HG03432 (cell line): ENCODE data around the gene SMIM14.
"Not testable (repeated sequence)": the region's sequence is repeated elsewhere in the genome, so short reads cannot be mapped to it uniquely, and the experiment has no call there.

ENCODE experiments used
- ATAC-seq: cut with Tn5 transposase; IDR thresholded peaks from one replicate; pipeline ENCODE4 v1.9.1; 2021; ENCODE audit warnings: mild to moderate bottlenecking, moderate library complexity; ENCODE audit not compliant: unreplicated experiment

The SMIM14 gene

GRCh38 chr4:39608451-39608850 is 30.2 kb downstream of the SMIM14 start:
- no peak for ATAC-seq

DNA sequence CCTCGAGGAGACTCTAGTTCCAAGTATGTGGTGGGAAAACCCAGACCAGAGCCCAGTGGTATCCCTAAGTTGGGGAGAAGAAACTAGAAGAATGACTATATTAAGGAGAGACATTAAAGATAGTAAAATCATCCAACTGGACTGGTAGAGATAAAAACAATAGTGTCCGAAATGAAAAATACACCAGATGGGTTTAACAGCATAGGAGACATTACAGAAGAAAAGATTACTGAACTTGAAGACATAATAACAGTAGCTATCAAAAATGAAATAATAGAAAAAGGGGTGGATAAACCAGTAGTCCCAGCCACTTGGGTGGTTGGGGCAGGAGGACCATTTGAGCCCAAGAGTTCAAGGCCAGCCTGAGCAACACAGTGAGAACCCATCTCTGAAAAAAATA is 31.9 kb downstream of the SMIM14 start:
- ATAC-seq, result no peak

DNA sequence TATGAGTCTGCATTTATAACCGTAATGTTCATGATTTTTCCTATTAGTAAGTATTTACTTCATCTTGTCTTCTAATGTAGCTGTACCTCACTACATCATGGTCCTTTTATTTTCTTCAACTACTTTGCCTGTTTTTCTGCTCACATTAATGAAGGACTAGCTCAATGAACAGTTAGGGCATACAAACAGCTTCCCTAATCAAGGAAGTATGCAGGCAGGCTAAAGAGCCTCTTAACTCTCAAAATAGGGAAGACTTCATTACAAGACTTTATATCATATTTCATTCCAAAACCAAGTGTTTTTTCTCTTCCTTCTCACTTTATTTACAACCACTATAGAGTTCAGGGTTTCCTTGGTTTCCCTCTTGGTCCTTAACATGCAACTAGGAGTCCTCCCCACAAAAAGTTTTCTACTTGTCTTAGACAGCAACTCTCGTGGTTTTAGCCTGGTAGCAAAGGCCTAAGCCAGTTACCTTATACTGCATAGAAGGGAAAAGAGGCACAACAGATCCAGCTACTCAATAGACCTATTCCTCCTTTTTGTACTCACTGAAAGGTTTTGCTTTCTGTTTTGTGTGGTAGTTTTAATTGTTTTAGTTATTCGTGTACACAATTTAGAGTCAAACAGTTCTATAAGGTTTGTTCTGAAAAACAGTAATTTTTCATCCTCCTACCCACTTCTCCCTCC is 40.8 kb downstream of the SMIM14 start:
- no peak for ATAC-seq

GRCh38 chr4:39596971-39597370 is 41.7 kb downstream of the SMIM14 start:
- ATAC-seq, result no peak

GRCh38 chr4:39591290-39591689 is 47.4 kb downstream of the SMIM14 start:
- ATAC-seq, result no peak

GRCh38 chr4:39587881-39588280 is 50.8 kb downstream of the SMIM14 start:
- no peak for ATAC-seq

DNA sequence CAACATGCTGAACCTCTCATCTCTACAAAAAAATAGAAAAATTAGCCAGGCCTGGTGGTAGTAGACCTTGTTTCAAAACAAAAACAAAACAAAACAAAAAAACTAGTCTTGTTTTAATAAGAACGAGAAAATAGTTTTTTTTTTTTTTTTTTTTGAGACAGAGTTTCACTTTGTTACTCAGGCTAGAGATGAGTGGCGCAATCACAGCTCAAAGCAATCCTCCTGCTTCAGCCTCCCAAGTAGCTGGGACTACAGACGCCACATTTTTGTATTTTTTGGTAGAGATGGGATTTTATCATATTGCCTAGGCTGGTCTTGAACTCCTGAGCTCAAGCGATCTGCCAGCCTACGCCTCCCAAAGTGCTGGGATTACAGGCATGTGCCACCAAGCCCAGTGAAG is 63.7 kb downstream of the SMIM14 start:
- no peak for ATAC-seq

DNA sequence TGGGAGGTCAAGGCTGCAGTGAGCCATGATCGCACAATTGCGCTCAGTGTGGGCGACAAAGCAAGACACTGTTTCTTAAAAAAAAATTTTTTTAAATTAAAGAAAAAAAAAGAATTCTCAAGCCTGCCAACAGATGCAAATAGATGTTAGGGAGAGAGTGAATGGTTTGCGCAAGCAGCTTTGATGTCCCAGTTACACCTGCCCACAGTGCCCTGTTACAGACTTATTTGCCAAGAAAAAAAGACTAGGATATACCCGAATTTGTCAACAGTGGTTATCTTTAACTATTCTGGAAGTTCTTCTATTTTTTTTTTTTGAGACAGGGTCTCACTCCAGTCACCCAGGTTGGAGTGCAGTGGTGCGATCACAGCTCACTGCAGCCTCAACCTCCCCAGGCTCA is 67.2 kb downstream of the SMIM14 start:
- ATAC-seq, result no peak

DNA sequence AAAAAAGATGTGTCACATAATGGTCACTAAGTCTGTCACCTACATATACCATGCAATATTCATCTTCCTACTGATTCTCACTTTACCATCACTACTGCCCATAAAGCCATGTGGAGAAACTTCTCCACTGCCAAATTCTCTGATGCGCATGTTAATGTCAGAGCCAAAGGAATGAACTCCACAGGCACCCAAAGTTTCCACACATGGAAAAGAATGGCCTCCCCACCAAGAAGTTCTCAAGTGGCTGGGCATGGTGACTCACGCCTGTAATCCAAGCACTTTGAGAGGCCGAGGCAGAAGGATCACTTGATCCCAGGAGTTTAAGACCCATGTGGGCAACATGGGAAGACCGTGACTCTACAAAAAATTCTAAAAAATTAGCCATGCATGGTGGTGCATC is 67.6 kb downstream of the SMIM14 start:
- ATAC-seq, result no peak

GRCh38 chr4:39569209-39569608 is 69.5 kb downstream of the SMIM14 start:
- no peak for ATAC-seq

DNA sequence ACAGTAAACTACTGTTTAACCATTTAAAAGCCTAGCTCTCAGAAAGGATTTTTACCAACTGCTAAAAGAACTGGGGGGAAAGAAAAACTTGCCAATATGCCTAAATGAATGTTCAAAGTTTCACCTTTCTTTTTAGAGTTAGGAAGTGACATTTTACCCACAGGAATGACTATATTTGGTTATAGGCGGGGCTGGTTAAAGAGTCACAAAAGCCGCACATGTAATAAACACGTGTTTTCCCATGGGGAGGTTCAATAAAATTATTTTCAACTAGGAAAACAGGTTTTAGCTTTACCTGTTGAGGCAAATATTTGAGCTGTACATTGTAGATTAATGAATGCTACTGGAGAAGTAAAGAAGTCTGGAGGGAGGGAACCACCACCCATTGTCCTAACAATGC is 69.9 kb downstream of the SMIM14 start:
- no peak for ATAC-seq

- no peak for ATAC-seq
These were observed 72.6 kb downstream of the SMIM14 start for GRCh38 chr4:39565878-39566600.

GRCh38 chr4:39563346-39563847 is 75.3 kb downstream of the SMIM14 start:
- no peak for ATAC-seq

DNA sequence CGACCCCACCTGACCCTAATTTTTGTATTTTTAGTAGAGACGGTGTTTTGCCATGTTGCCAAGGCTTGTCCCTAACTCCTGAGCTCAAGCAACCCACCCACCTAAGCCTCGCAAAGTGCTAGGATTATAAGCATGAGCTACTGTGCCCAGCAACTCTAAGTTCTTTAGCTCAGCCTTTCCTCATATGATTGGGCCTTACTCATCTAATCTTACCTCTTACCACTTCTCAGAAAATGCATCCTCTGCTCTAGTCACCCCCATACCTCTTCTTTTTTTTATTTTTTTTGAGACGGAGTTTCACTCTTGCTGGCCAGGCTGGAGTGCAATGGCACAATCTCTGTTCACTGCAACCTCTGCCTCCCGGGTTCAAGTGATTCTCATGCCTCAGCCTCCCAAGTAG is 75.9 kb downstream of the SMIM14 start:
- no peak for ATAC-seq

DNA sequence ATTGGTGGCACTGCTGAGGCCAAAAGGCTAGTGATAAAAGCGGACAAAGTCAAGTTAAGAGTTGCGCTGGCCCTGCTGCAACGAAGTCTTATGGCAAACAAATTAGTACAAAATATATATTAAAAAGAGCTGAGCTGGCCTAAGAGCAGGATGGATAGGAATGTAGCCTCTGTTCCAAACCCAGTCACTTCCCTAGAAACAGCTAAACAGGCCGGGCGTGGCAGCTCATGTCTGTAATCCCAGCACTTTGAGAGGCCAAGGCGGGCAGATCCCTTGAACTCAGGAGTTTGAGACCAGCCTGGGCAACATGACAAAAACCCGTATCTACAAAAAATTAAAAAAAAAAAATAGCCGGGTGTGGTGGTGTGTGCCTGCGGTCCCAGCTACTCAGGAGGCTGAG is 79.0 kb downstream of the SMIM14 start:
- ATAC-seq, result no peak

DNA sequence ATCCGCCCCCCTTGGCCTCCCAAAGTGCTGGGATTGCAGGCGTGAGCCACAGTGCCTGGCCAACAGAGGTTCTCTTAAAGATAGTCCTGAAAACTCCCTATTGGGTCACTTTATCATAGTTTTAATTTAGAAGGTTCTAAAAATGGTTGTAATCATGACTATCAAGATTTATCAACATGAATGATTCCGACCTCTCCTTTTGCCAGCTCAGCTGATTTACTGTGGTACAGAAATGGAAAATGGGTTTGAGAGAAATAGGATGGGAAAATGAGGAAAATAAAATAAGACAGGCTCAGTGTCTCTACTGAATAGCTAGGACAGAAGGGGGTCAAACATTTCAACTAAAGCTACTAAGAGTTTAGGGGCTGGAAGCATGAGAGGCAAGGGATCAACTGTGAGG is 83.2 kb downstream of the SMIM14 start:
- no peak for ATAC-seq

- ATAC-seq, result no peak
These were observed 90.1 kb downstream of the SMIM14 start for GRCh38 chr4:39548425-39549067.

DNA sequence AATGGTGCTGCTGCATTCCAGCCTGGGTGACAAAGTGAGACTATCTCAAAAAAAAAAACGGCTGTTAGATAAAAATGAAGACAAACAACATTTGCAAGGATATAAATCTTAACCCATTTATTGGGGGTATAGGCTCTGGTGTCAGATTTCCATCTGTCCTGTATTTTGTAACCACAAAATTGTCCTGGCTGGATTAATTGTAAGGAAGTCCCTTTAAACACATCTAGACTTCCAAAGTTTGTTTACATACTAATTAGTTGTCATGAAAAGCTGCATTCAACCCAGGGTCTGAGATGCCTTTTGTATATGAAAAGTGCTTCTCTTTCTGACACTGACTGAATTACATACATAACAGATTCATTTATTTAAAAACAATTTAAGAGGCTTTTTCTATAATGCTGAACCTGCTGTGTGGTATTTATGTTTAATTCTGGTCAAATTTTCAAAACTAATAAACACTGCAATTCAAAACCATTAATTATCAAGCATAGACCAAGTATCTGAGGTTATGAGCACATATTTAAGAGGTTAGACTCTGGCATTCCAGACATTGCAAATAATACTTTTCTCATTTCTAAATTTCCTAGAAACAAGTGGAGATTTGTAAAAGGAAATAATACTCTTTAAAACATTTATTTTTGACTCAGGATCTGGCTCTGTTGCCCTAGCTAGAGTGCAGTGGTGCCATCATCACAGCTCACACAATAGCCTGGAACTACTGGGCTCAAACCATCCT is 93.9 kb downstream of the SMIM14 start:
- ATAC-seq, result no peak

DNA sequence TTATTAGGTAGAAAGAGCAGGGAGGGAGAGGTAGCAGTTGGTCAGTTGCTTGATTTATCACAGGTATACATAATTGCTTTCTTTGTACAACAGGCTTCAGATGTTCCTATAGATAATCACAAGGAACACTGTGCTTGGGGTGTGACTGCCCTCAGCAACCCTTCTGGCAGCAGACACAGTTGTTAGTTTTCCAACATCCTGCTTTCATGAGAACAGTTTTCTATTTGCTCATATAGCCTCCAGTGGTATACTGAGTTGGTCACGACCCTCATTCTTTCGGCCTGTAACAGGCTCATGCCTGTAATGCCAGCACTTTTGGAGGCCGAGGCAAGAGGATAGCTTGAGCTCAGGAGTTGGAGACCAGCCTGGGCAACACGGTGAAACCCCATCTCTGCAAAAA is 94.6 kb downstream of the SMIM14 start:
- ATAC-seq, result not testable (repeated sequence)

DNA sequence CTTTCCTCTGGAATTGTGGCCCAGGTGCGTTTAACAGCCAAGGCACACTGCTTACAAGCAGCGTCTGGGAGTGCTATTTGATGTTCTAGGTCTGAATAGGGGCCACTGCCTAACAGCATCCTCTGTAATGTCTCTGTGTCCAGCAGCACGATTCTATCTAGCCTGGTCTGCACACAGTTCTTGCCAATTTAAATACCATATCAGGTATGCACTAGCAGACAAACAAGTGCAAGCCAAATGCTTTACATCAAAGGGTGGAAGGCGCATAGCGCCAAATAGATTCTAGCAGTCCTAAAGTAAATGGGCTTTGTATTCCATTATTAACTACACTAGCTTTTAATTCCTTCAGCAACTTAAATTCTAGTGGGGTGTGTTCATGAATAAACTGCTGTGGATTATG is 95.6 kb downstream of the SMIM14 start:
- ATAC-seq, result no peak

GRCh38 chr4:39542611-39543012 is 96.1 kb downstream of the SMIM14 start:
- ATAC-seq, result no peak
